ENCODE measurements around the gene DNAAF2.

GRCh38 chr14:49607583-49607982, 27.5 kb downstream of the DNAAF2 start:
- TF ChIP-seq POLR2A (IDR thresholded peaks at IDR 0.05; ENCODE audit: control extremely low read depth in 1 of 2, low read depth in 2 of 2, low read length in 2 of 2), result no peak
- no peak for TF ChIP-seq EZH2 (IDR thresholded peaks at IDR 0.05; ENCODE audit: low read depth, low read length, severe bottlenecking)
- no peak for TF ChIP-seq KDM5A (IDR thresholded peaks at IDR 0.05; ENCODE audit: low read length)
- TF ChIP-seq CHD1 (IDR thresholded peaks at IDR 0.05; ENCODE audit: low read depth, low read length), result no peak
- no peak for TF ChIP-seq GTF2F1 (IDR thresholded peaks at IDR 0.05; ENCODE audit: borderline replicate concordance, low read depth, low read length)
- no peak for TF ChIP-seq CTCF (IDR thresholded peaks at IDR 0.05; ENCODE audit: control extremely low read depth in 1 of 3, insufficient read depth in 1 of 3, low read depth in 1 of 3, low read length in 3 of 3)
- no peak for TF ChIP-seq JUN (IDR thresholded peaks at IDR 0.05; ENCODE audit: low read depth, low read length)
- no peak for TF ChIP-seq POLR2AphosphoS5 (IDR thresholded peaks at IDR 0.05; ENCODE audit: low read depth, low read length)
- TF ChIP-seq E2F6 (IDR thresholded peaks at IDR 0.05), result no peak
- no peak for TF ChIP-seq TAF1 (IDR thresholded peaks at IDR 0.05; ENCODE audit: low read depth, low read length)

Measured in H1 (cell line).